Liver (tissue), 9 donors: ENCODE measurements around the gene CLEC3B. TPM values are rescaled to one million over a fixed set of nuclear protein-coding genes. Genes with fewer than 3 reads are reported as not detected.

Experiments
- DNase-seq: peaks from one replicate; pipeline ENCODE4 v3.0.0-alpha.2; 2017; ENCODE audit warnings: low spot score
- H3K27ac ChIP-seq, 2 donors: one replicate each; pipeline ENCODE4 v1.7.0; 2013; ENCODE audit warnings: inconsistent platforms in 2 of 2, low read length in 2 of 2, control low read depth in 1 of 2, low read depth in 1 of 2, mild to moderate bottlenecking in 1 of 2
- H3K27me3 ChIP-seq, 4 donors: one replicate each; pipeline versions ENCODE4 v1.6.1 to v1.7.0; 2013; ENCODE audit warnings: low read length in 3 of 4, inconsistent platforms in 1 of 4, mild to moderate bottlenecking in 1 of 4, moderate library complexity in 1 of 4; ENCODE audit not compliant: control insufficient read depth in 4 of 4, insufficient read depth in 4 of 4
- H3K36me3 ChIP-seq, 4 donors: one replicate each; pipeline versions ENCODE4 v1.6.1 to v1.7.0; 2013; ENCODE audit warnings: low read length in 3 of 4, mild to moderate bottlenecking in 3 of 4, low read depth in 1 of 4, moderate library complexity in 1 of 4; ENCODE audit not compliant: control insufficient read depth in 4 of 4, insufficient read depth in 3 of 4
- H3K4me1 ChIP-seq, 4 donors: one replicate each; pipeline versions ENCODE4 v1.6.1 to v1.7.0; 2013; ENCODE audit warnings: low read length in 3 of 4, mild to moderate bottlenecking in 3 of 4, moderate library complexity in 1 of 4; ENCODE audit not compliant: control insufficient read depth in 4 of 4, insufficient read depth in 4 of 4
- H3K4me3 ChIP-seq, 3 donors: one replicate each; pipeline versions ENCODE4 v1.6.1 to v1.7.0; 2013; ENCODE audit warnings: low read length in 3 of 3, control low read depth in 1 of 3, low read depth in 1 of 3, mild to moderate bottlenecking in 1 of 3
- H3K9ac ChIP-seq, 2 donors: one replicate each; pipeline ENCODE4 v1.7.0; 2013; ENCODE audit warnings: low read length in 2 of 2, mild to moderate bottlenecking in 2 of 2, moderate library complexity in 2 of 2, control low read depth in 1 of 2, low read depth in 1 of 2
- H3K9me3 ChIP-seq, 4 donors: one replicate each; pipeline versions ENCODE4 v1.6.1 to v1.7.0; 2013; ENCODE audit warnings: low read length in 3 of 4; ENCODE audit not compliant: control insufficient read depth in 4 of 4
- ATF3 ChIP-seq: IDR thresholded peaks from 2 replicates; pipeline ENCODE4 v1.6.1; 2016; ENCODE audit warnings: antibody characterized with exemption
- CTCF ChIP-seq: fragments of 150-350 bp; IDR thresholded peaks from 2 replicates; pipeline ENCODE4 v1.5.1; 2017; ENCODE audit warnings: improper control_type of control experiment, low read depth, low read length; ENCODE audit not compliant: missing input control
- EGR1 ChIP-seq, 2 donors: IDR thresholded peaks; 2 replicates each; pipeline ENCODE4 v1.6.1; 2016 to 2018; ENCODE audit warnings: antibody characterized with exemption in 2 of 2, low read depth in 2 of 2
- FOXA1 ChIP-seq: IDR thresholded peaks from 2 replicates; pipeline ENCODE4 v1.6.1; 2016; ENCODE audit warnings: antibody characterized with exemption
- FOXA2 ChIP-seq: IDR thresholded peaks from 2 replicates; pipeline ENCODE4 v1.6.1; 2016; ENCODE audit warnings: antibody characterized with exemption
- GABPA ChIP-seq, 2 donors: IDR thresholded peaks in 1 of 2; conservative IDR thresholded peaks in 1 of 2; 2 replicates each; pipeline ENCODE4 v1.6.1; 2016; ENCODE audit warnings: antibody characterized with exemption in 2 of 2, mild to moderate bottlenecking in 1 of 2, moderate library complexity in 1 of 2
- HNF4A ChIP-seq, 2 donors: conservative IDR thresholded peaks; 2 replicates each; pipeline ENCODE4 v1.6.1; 2016; ENCODE audit warnings: antibody characterized with exemption in 2 of 2, mild to moderate bottlenecking in 2 of 2
- HNF4G ChIP-seq: IDR thresholded peaks from 2 replicates; pipeline ENCODE4 v1.6.1; 2016; ENCODE audit warnings: antibody characterized with exemption
- JUND ChIP-seq, 2 donors: IDR thresholded peaks; 2 replicates each; pipeline ENCODE4 v1.6.1; 2016; ENCODE audit warnings: antibody characterized with exemption in 2 of 2
- MAX ChIP-seq: IDR thresholded peaks from 2 replicates; pipeline ENCODE4 v1.6.1; 2016; ENCODE audit warnings: antibody characterized with exemption
- NR2F2 ChIP-seq: IDR thresholded peaks from 2 replicates; pipeline ENCODE4 v1.6.1; 2016; ENCODE audit warnings: antibody characterized with exemption
- RAD21 ChIP-seq, 2 donors: IDR thresholded peaks; 2 replicates each; pipeline ENCODE4 v1.6.1; 2016; ENCODE audit warnings: antibody characterized with exemption in 2 of 2, mild to moderate bottlenecking in 2 of 2
- REST ChIP-seq: IDR thresholded peaks from 2 replicates; pipeline ENCODE4 v1.6.1; 2016; ENCODE audit warnings: antibody characterized with exemption, mild to moderate bottlenecking
- RXRA ChIP-seq, 2 donors: IDR thresholded peaks; 2 replicates each; pipeline ENCODE4 v1.6.1; 2017 to 2018; ENCODE audit warnings: antibody characterized with exemption in 2 of 2, mild to moderate bottlenecking in 1 of 2
- SP1 ChIP-seq: IDR thresholded peaks from 2 replicates; pipeline ENCODE4 v1.6.1; 2018; ENCODE audit warnings: antibody characterized with exemption, mild to moderate bottlenecking
- TAF1 ChIP-seq: conservative IDR thresholded peaks from 2 replicates; pipeline ENCODE4 v1.6.1; 2016; ENCODE audit warnings: antibody characterized with exemption, mild to moderate bottlenecking
- YY1 ChIP-seq: IDR thresholded peaks from 2 replicates; pipeline ENCODE4 v1.6.1; 2016; ENCODE audit warnings: antibody characterized with exemption, mild to moderate bottlenecking
- ZBTB33 ChIP-seq: IDR thresholded peaks from 2 replicates; pipeline ENCODE4 v1.6.1; 2016; ENCODE audit warnings: antibody characterized with exemption
- WGBS: extraction: QIAGEN DNeasy Blood & Tissue Kit; methylation state at CpG from one replicate; pipeline ENCODE4 v1.1.7; 2013; 5-methylcytosine and 5-hydroxymethylcytosine counted together
- polyA plus RNA-seq, 2 donors: library from polyadenylated mRNA; stranded (reverse) in 1 of 2; unstranded in 1 of 2; fragments of 200-250 nt in 1 of 2; fragments of >200 nt in 1 of 2; fragmentation: Nextera tagmentation in 1 of 2; extraction: Ambion mirVana in 1 of 2; gene quantifications; one replicate each; pipeline versions ENCODE4 v1.2.1 to v1.2.3, GENCODE V29; 2013 to 2015
- total RNA-seq, 2 donors: library from RNA; depleted of rRNA; stranded (reverse); fragments of >200 nt; gene quantifications; one replicate each; pipeline ENCODE4 v1.2.3, GENCODE V29; 2014
- donor health status: healthy.
- donor health status: healthy.
- donor health status: healthy.
- donor health status: healthy.
- donor health status: healthy.

Gene CLEC3B
- total and polyA plus RNA-seq, 4 donors: 7.7 to 28.8 (median 13.0) TPM

GRCh38 chr3:45037720-45038455 lies 11.8 kb downstream of the CLEC3B start:
- H3K4me3 ChIP-seq: no peak overlapping the region
- H3K27ac ChIP-seq: no peak overlapping the region
- H3K36me3 ChIP-seq: no peaks in the 10 kb centered on the region
- H3K4me1 ChIP-seq: peaks cover 0 to 20% (median 2%) of the 10 kb centered on the region in 4 donors
- 2% methylated on average over 11 of the region's 11 CpGs for WGBS
- no peak overlapping the region for H3K9ac ChIP-seq
- H3K9me3 ChIP-seq: no peaks in the 10 kb centered on the region
- DNase-seq: peak; percentile 90
- no peak for TF ChIP-seq ZBTB33
- no peak for TF ChIP-seq GABPA (IDR thresholded peaks at IDR 0.05 in 1 of 2, conservative IDR thresholded peaks at IDR 0.05 in 1 of 2)
- peak; percentile 18 for TF ChIP-seq REST
- peak; percentile 13 to 40 for TF ChIP-seq RXRA (IDR thresholded peaks at IDR 0.05)
- TF ChIP-seq FOXA1: no peak
- peak; percentile 10 to 22 for TF ChIP-seq HNF4A (conservative IDR thresholded peaks at IDR 0.05)
- peak; percentile 92 to 94 for TF ChIP-seq RAD21 (IDR thresholded peaks at IDR 0.05)
- no peak for TF ChIP-seq SP1
- peak; percentile 27 for TF ChIP-seq YY1
- TF ChIP-seq HNF4G: no peak
- no peak for TF ChIP-seq FOXA2
- peak; percentile 45 for TF ChIP-seq MAX
- TF ChIP-seq TAF1: no peak
- TF ChIP-seq ATF3: no peak
- TF ChIP-seq EGR1 (IDR thresholded peaks at IDR 0.05; ENCODE audit: low read depth in 2 of 2): no peak
- TF ChIP-seq CTCF: peak; percentile 96
- no peak for TF ChIP-seq JUND (IDR thresholded peaks at IDR 0.05)
- TF ChIP-seq NR2F2: peak; percentile 9
- H3K27me3 ChIP-seq: no peaks in the 10 kb centered on the region
